Thoracic aorta (tissue), 2 donors: ENCODE data around the gene MID2. TPM values are rescaled to one million over a fixed set of nuclear protein-coding genes. Genes with fewer than 3 reads are reported as not detected.

ENCODE experiments used
- ATAC-seq: fragments of 150-250 bp; one replicate; pipeline ENCODE4 v1.8.0; 2017; ENCODE audit warnings: low read depth; ENCODE audit not compliant: insufficient number of reproducible peaks, low FRiP score
- DNase-seq: peaks from one replicate; pipeline ENCODE4 v3.0.0-alpha.2; 2020; ENCODE audit warnings: low spot score
- H3K27ac ChIP-seq, 2 donors: fragments of 200-600 bp; sonication (generic); 1 replicate in 1 of 2; 2 replicates in 1 of 2; pipeline ENCODE4 v1.5.1; 2016; ENCODE audit warnings: mild to moderate bottlenecking in 2 of 2, moderate library complexity in 2 of 2
- H3K27me3 ChIP-seq: fragments of 200-600 bp; sonication (generic); replicated peaks from 2 replicates; pipeline ENCODE4 v1.6.0; 2016; ENCODE audit warnings: mild to moderate bottlenecking; ENCODE audit not compliant: insufficient read depth
- H3K36me3 ChIP-seq: fragments of 200-600 bp; sonication (generic); one replicate; pipeline ENCODE4 v1.5.1; 2016
- H3K4me1 ChIP-seq, 2 donors: fragments of 200-600 bp; sonication (generic); 1 replicate in 1 of 2; 2 replicates in 1 of 2; pipeline versions ENCODE4 v1.5.1 to v1.6.0; 2016; ENCODE audit warnings: low read depth in 2 of 2, mild to moderate bottlenecking in 1 of 2; ENCODE audit not compliant: control insufficient read depth in 1 of 2
- H3K4me3 ChIP-seq: fragments of 200-600 bp; sonication (generic); 2 replicates; pipeline ENCODE4 v1.5.1; 2016; ENCODE audit warnings: mild to moderate bottlenecking
- H3K9me3 ChIP-seq: fragments of 200-600 bp; sonication (generic); 2 replicates; pipeline ENCODE4 v1.5.1; 2016
- CTCF ChIP-seq: fragments of 200-600 bp; sonication (generic); IDR thresholded peaks from one replicate; pipeline ENCODE4 v1.5.1; 2019; ENCODE audit warnings: antibody characterized with exemption
- total RNA-seq, 2 donors: library from RNA; depleted of rRNA; stranded (reverse); fragments of >200 nt; gene quantifications; one replicate each; pipeline versions ENCODE4 v1.1.0 to v1.2.3, GENCODE V29; 2016

MID2 gene
- total RNA-seq, 2 donors from 2014 or later, result 24.7 to 34.1 TPM

- ATAC-seq, result no peak
These were observed 5.5 kb downstream of the MID2 start for GRCh38 chrX:107831071-107831730.

GRCh38 chrX:107834275-107835201 lies 8.9 kb downstream of the MID2 start:
- no peak for TF ChIP-seq CTCF
- Histone ChIP-seq H3K4me1 (peaks cover 0 to 6% of the 10 kb centered on the region in 2 donors), H3K36me3 (no peaks in the 10 kb centered on the region), H3K27ac (no peak overlapping the region), H3K9me3 (no peaks in the 10 kb centered on the region), H3K4me3 (no peak overlapping the region), H3K27me3 (no peaks in the 10 kb centered on the region)
- no peak for DNase-seq
- ATAC-seq, result no peak

More at GRCh38 chrX:107831071-107831730, 5.5 kb downstream of the MID2 start:
- no peak for DNase-seq
- no peaks in the 10 kb centered on the region for H3K36me3 ChIP-seq
- H3K27me3 ChIP-seq, result no peaks in the 10 kb centered on the region
- TF ChIP-seq CTCF, result no peak
- no peaks in the 10 kb centered on the region for H3K4me1 ChIP-seq
- H3K4me3 ChIP-seq, result no peak overlapping the region
- no peak overlapping the region for H3K27ac ChIP-seq
- H3K9me3 ChIP-seq, result no peaks in the 10 kb centered on the region

GRCh38 chrX:107836958-107837357 lies 11.3 kb downstream of the MID2 start:
- Histone ChIP-seq H3K27me3 (no peaks in the 10 kb centered on the region), H3K4me3 (no peak overlapping the region), H3K27ac (no peak overlapping the region), H3K9me3 (no peaks in the 10 kb centered on the region), H3K4me1 (peaks cover 0 to 6% of the 10 kb centered on the region in 2 donors), H3K36me3 (no peaks in the 10 kb centered on the region)
- ATAC-seq (no peak), DNase-seq (no peak)
- no peak for TF ChIP-seq CTCF

GRCh38 chrX:107840971-107841370 lies 15.3 kb downstream of the MID2 start:
- H3K27ac ChIP-seq, result no peak overlapping the region
- no peak for TF ChIP-seq CTCF
- no peaks in the 10 kb centered on the region for H3K9me3 ChIP-seq
- peaks cover 0 to 11% of the 10 kb centered on the region in 2 donors for H3K4me1 ChIP-seq
- H3K4me3 ChIP-seq, result no peak overlapping the region
- no peaks in the 10 kb centered on the region for H3K36me3 ChIP-seq
- no peaks in the 10 kb centered on the region for H3K27me3 ChIP-seq
- no peak for DNase-seq
- ATAC-seq, result no peak

- peaks cover 0 to 5% of the 10 kb centered on the region in 2 donors for H3K4me1 ChIP-seq
- DNase-seq (no peak), ATAC-seq (no peak)
- H3K36me3 ChIP-seq, result no peaks in the 10 kb centered on the region
- no peak overlapping the region for H3K27ac ChIP-seq
- TF ChIP-seq CTCF, result no peak
- H3K27me3 ChIP-seq, result no peaks in the 10 kb centered on the region
- no peak overlapping the region for H3K4me3 ChIP-seq
- no peaks in the 10 kb centered on the region for H3K9me3 ChIP-seq
These were observed 17.2 kb downstream of the MID2 start for GRCh38 chrX:107842715-107843400.
